ENCODE measurements around the gene INA. TPM values are rescaled to one million over a fixed set of nuclear protein-coding genes. Genes with fewer than 3 reads are reported as not detected.

The INA gene
- under 1 TPM in 1 of 4 donors, not detected in 3; 0.24 TPM for total RNA-seq

DNA sequence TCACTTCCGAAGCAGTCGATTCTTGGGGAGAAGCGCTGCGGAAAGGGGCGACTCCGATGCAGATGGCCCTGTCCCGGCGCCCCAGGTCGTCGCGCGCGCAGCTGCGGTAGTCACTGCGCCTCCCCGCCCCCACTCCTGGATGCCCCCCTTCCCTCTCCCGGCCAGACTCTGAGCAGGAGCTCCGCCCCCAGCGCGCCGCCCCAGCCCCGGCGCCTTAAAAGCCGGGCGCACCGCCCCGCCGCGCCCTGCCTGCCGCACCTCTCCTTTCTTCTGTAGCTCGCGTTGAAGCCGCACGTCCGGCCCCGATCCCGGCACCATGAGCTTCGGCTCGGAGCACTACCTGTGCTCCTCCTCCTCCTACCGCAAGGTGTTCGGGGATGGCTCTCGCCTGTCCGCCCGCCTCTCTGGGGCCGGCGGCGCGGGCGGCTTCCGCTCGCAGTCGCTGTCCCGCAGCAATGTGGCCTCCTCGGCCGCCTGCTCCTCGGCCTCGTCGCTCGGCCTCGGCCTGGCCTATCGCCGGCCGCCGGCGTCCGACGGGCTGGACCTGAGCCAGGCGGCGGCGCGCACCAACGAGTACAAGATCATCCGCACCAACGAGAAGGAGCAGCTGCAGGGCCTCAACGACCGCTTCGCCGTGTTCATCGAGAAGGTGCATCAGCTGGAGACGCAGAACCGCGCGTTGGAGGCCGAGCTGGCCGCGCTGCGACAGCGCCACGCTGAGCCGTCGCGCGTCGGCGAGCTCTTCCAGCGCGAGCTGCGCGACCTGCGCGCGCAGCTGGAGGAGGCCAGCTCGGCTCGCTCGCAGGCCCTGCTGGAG is at the start of gene INA:
TSS of gene INA (plus strand) at position 243 of the 817 bp plus-strand sequence. CDS start at position 317, 74 bp downstream.
- ATAC-seq, result no peak
- peak within 1 kb of the TSS in 1 of 4 donors; percentile 19 for H3K4me3 ChIP-seq
- peaks cover 37 to 54% (median 47%) of the 10 kb centered on the region in 3 donors for H3K27me3 ChIP-seq
- H3K9me3 ChIP-seq, result no peaks in the 10 kb centered on the region
- in situ Hi-C loops (cut with MboI; ENCODE audit: low sequenced_read_pairs in 4 of 4) (no loop called here), intact Hi-C loops (cut with DNase I; ENCODE audit: low total_unique reads) (no loop called here)
- TF ChIP-seq POLR2A (IDR thresholded peaks at IDR 0.05), result no peak
- TF ChIP-seq, protein P1, sequence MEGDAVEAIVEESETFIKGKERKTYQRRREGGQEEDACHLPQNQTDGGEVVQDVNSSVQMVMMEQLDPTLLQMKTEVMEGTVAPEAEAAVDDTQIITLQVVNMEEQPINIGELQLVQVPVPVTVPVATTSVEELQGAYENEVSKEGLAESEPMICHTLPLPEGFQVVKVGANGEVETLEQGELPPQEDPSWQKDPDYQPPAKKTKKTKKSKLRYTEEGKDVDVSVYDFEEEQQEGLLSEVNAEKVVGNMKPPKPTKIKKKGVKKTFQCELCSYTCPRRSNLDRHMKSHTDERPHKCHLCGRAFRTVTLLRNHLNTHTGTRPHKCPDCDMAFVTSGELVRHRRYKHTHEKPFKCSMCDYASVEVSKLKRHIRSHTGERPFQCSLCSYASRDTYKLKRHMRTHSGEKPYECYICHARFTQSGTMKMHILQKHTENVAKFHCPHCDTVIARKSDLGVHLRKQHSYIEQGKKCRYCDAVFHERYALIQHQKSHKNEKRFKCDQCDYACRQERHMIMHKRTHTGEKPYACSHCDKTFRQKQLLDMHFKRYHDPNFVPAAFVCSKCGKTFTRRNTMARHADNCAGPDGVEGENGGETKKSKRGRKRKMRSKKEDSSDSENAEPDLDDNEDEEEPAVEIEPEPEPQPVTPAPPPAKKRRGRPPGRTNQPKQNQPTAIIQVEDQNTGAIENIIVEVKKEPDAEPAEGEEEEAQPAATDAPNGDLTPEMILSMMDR (IDR thresholded peaks at IDR 0.05 in 4 of 5, conservative IDR thresholded peaks at IDR 0.05 in 1 of 5), result no peak
- DNase-seq, result no peak
- H3K27ac ChIP-seq, result no peak within 1 kb of the TSS
- H3K36me3 ChIP-seq, result no peaks in the 10 kb centered on the region
- H3K4me1 ChIP-seq, result no peaks in the 10 kb centered on the region

DNA sequence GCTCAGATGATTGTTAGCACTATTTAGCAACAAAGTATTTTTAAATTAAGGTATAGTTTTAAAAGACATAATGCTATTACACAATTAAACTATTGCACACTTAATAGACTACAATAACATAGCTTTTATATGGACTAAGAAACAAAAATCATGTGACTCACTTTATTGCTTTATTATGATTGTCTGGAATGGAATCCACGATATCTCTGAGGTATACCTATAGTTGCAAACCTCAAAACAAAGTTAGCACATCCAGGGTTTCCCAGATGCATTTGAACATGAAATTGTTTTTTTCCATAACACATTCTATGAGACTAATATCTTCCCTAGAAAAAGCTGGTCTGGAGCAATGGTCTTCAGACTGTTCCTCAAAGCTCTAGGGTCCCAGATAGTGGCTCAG is 49.5 kb upstream of the INA start:
- TF ChIP-seq POLR2A (IDR thresholded peaks at IDR 0.05), result no peak
- TF ChIP-seq, protein P1 (IDR thresholded peaks at IDR 0.05 in 4 of 5, conservative IDR thresholded peaks at IDR 0.05 in 1 of 5), result no peak
- no peak overlapping the region for H3K4me3 ChIP-seq
- no peak for ATAC-seq
- peaks cover 0 to 7% (median 0%) of the 10 kb centered on the region in 3 donors for H3K9me3 ChIP-seq
- peak overlapping the region; percentile 86 to 95 (median 87) for H3K27ac ChIP-seq
- no peak for DNase-seq
- peaks cover 28 to 42% of the 10 kb centered on the region in 2 donors for H3K4me1 ChIP-seq
- in situ Hi-C loops (cut with MboI; ENCODE audit: low sequenced_read_pairs in 4 of 4), result loop anchor here in 3 of 4 donors (25.0 kb wide), 2 partner anchors 115 to 490 kb away; partner anchors contain the start of gene WBP1L (in 2 of the 3)
- intact Hi-C loops (cut with DNase I; ENCODE audit: low total_unique reads), result no loop called here
- no peaks in the 10 kb centered on the region for H3K36me3 ChIP-seq
- H3K27me3 ChIP-seq, result no peaks in the 10 kb centered on the region

- in situ Hi-C loops (cut with MboI; ENCODE audit: low sequenced_read_pairs in 4 of 4) (loop anchor here in 3 of 4 donors (25.0 kb wide), 2 partner anchors 119 to 494 kb away; partner anchors contain the start of gene WBP1L (in 2 of the 3)), intact Hi-C loops (cut with DNase I; ENCODE audit: low total_unique reads) (no loop called here)
- H3K9me3 ChIP-seq, result no peaks in the 10 kb centered on the region
- no peaks in the 10 kb centered on the region for H3K27me3 ChIP-seq
- no peak overlapping the region for H3K4me3 ChIP-seq
- ATAC-seq, result peak; percentile 59 to 78
- H3K27ac ChIP-seq, result peak overlapping the region; percentile 86 to 95 (median 87)
- DNase-seq, result peak; percentile 48 to 68
- TF ChIP-seq POLR2A (IDR thresholded peaks at IDR 0.05), result no peak
- TF ChIP-seq, protein P1 (IDR thresholded peaks at IDR 0.05 in 4 of 5, conservative IDR thresholded peaks at IDR 0.05 in 1 of 5), result no peak
- H3K36me3 ChIP-seq, result no peaks in the 10 kb centered on the region
- H3K4me1 ChIP-seq, result peaks cover 28 to 42% of the 10 kb centered on the region in 2 donors
Measured at GRCh38 chr10:103231047-103231551, 45.8 kb upstream of the INA start.

GRCh38 chr10:103232131-103232673 is 44.7 kb upstream of the INA start:
- Histone ChIP-seq H3K27me3 (no peaks in the 10 kb centered on the region), H3K36me3 (no peaks in the 10 kb centered on the region), H3K4me1 (peaks cover 23 to 39% of the 10 kb centered on the region in 2 donors), H3K4me3 (no peak overlapping the region), H3K27ac (peak overlapping the region; percentile 86 to 95 (median 87)), H3K9me3 (no peaks in the 10 kb centered on the region)
- ATAC-seq (no peak), DNase-seq (no peak)
- intact Hi-C loops (cut with DNase I; ENCODE audit: low total_unique reads), result no loop called here
- no peak for TF ChIP-seq POLR2A (IDR thresholded peaks at IDR 0.05)
- TF ChIP-seq, protein P1 (IDR thresholded peaks at IDR 0.05 in 4 of 5, conservative IDR thresholded peaks at IDR 0.05 in 1 of 5), result no peak
- in situ Hi-C loops (cut with MboI; ENCODE audit: low sequenced_read_pairs in 4 of 4), result loop anchor here in 3 of 4 donors (25.0 kb wide), 2 partner anchors 120 to 495 kb away; partner anchors contain the start of gene WBP1L (in 2 of the 3)
